K562 (cell line): ENCODE data around the gene C2CD2. TPM values are rescaled to one million over a fixed set of nuclear protein-coding genes. Genes with fewer than 3 reads are reported as not detected.

ENCODE experiments used
- ATAC-seq: fragments of 200-7000 bp; cut with Tn5 transposase; 3 replicates; pipeline ENCODE4 v1.9.1; 2020; ENCODE audit warnings: moderate library complexity
- BruUV-seq: library from RNA; stranded (reverse); fragments of 400-500 nt; replicated peaks from 2 replicates; lab custom pipeline; 2021; lab: Mats Ljungman, UMichigan
- CTCF ChIA-PET: fragments of 300-600 bp; formaldehyde crosslinking; extraction: SDS; loops from one replicate; lab custom pipeline; 2021; ENCODE audit warnings: low intra/inter-chr PET ratio; lab: Yijun Ruan, JAX
- POLR2A ChIA-PET: fragments of 300-600, 350-650 bp; sonication (Branson Sonifier 250); formaldehyde crosslinking; extraction: SDS; loops from one replicate; lab custom pipeline; 2021; ENCODE audit warnings: antibody characterized with exemption, inconsistent platforms; lab: Yijun Ruan, JAX
- DNase-seq, 4 experiments: peaks; one replicate each; pipeline versions ENCODE4 v3.0.0 to v3.0.0-alpha.2; 2011 to 2018; ENCODE audit warnings: low spot score in 3 of 4, mixed read lengths in 3 of 4; ENCODE audit errors: extremely low read depth in 1 of 4
- FAIRE-seq: peaks from 2 replicates; lab custom pipeline; 2011; peaks lifted over from hg19 to GRCh38; lab: Jason Lieb, UNC
- H2AFZ ChIP-seq: 2 replicates; pipeline ENCODE4 v1.6.0; 2011; ENCODE audit warnings: low read depth, low read length, control low read depth, inconsistent platforms
- H3K27ac ChIP-seq: fragments of 200-600 bp; 3 replicates; pipeline ENCODE4 v1.8.0; 2011; ENCODE audit warnings: low read depth, mild to moderate bottlenecking, control low read depth, inconsistent platforms, low read length, moderate library complexity, mixed read lengths; ENCODE audit errors: extremely low read depth
- H3K27me3 ChIP-seq, 2 experiments: fragments of 300-600 bp in 1 of 2; 2 replicates in 1 of 2; 3 replicates in 1 of 2; pipeline versions ENCODE4 v1.6.0 to v1.8.0; 2011; ENCODE audit warnings: inconsistent platforms in 2 of 2, low read length in 2 of 2, mild to moderate bottlenecking in 1 of 2, mixed read lengths in 1 of 2, moderate library complexity in 1 of 2; ENCODE audit not compliant: control insufficient read depth in 2 of 2, insufficient read depth in 2 of 2
- H3K36me3 ChIP-seq: fragments of 300-600 bp; 3 replicates; pipeline ENCODE4 v1.8.0; 2011; ENCODE audit warnings: mild to moderate bottlenecking, low read length, inconsistent platforms; ENCODE audit not compliant: control insufficient read depth, insufficient read depth
- H3K4me1 ChIP-seq, 2 experiments: fragments of 200-600 bp in 1 of 2; replicated peaks in 1 of 2; 2 replicates in 1 of 2; 3 replicates in 1 of 2; pipeline versions ENCODE4 v1.5.1 to v1.8.0; 2011; ENCODE audit warnings: inconsistent platforms in 2 of 2, low read length in 2 of 2, mild to moderate bottlenecking in 1 of 2, mixed read lengths in 1 of 2, moderate library complexity in 1 of 2; ENCODE audit not compliant: control insufficient read depth in 2 of 2, insufficient read depth in 2 of 2
- H3K4me2 ChIP-seq: 2 replicates; pipeline ENCODE4 v1.6.1; 2011; ENCODE audit warnings: low read length, control low read depth, inconsistent platforms, mixed read lengths; ENCODE audit not compliant: insufficient read depth
- H3K4me3 ChIP-seq: fragments of 200-600 bp; sonication (generic), shearing (Covaris generic); 2 replicates; pipeline ENCODE4 v1.5.1; 2016; ENCODE audit warnings: control low read depth, inconsistent platforms
- H3K79me2 ChIP-seq: fragments of 200-600 bp; 3 replicates; pipeline ENCODE4 v1.8.0; 2011; ENCODE audit warnings: low read length, inconsistent platforms; ENCODE audit not compliant: control insufficient read depth, insufficient read depth
- H3K9ac ChIP-seq, 2 experiments: 2 replicates each; pipeline versions ENCODE4 v1.6.0 to v1.6.1; 2011; ENCODE audit warnings: low read depth in 2 of 2, low read length in 2 of 2, control low read depth in 1 of 2, inconsistent platforms in 1 of 2, mild to moderate bottlenecking in 1 of 2, mixed read lengths in 1 of 2; ENCODE audit not compliant: insufficient read depth in 1 of 2
- H3K9me1 ChIP-seq: one replicate; pipeline ENCODE4 v1.6.0; 2011; ENCODE audit warnings: inconsistent platforms, mild to moderate bottlenecking, low read length, moderate library complexity; ENCODE audit not compliant: control insufficient read depth, insufficient read depth
- H3K9me3 ChIP-seq: replicated peaks from 2 replicates; pipeline ENCODE4 v1.5.1; 2011; ENCODE audit warnings: low read depth, low read length, inconsistent platforms; ENCODE audit not compliant: control insufficient read depth, insufficient read depth
- H4K20me1 ChIP-seq: replicated peaks from 2 replicates; pipeline ENCODE4 v1.6.1; 2011; ENCODE audit warnings: low read length, inconsistent platforms, mixed read lengths; ENCODE audit not compliant: control insufficient read depth, insufficient read depth
- BRD4 ChIP-seq: fragments of 200-600 bp; sonication (generic); IDR thresholded peaks from 2 replicates; pipeline ENCODE4 v1.6.1; 2017; ENCODE audit warnings: inconsistent platforms
- CREB1 ChIP-seq, 2 experiments: sonication (generic) in 1 of 2; formaldehyde crosslinking in 1 of 2; IDR thresholded peaks; 2 replicates each; pipeline versions ENCODE4 v1.6.1 to v1.8.0; 2012 to 2022; ENCODE audit warnings: inconsistent platforms in 1 of 2, mild to moderate bottlenecking in 1 of 2, missing genetic modification reagents in 1 of 2, moderate library complexity in 1 of 2
- GTF2E2 ChIP-seq: fragments of 200-800 bp; sonication (Bioruptor generic); IDR thresholded peaks from 2 replicates; pipeline ENCODE4 v1.6.1; 2016; ENCODE audit warnings: missing genetic modification characterization, missing compliant biosample characterization
- HIVEP1 ChIP-seq: fragments of 250-450 bp; sonication (Bioruptor Pico); IDR thresholded peaks from 2 replicates; pipeline ENCODE4 v1.4.0; 2020; ENCODE audit warnings: mild to moderate bottlenecking
- NFRKB ChIP-seq: fragments of 450-650 bp; IDR thresholded peaks from 2 replicates; pipeline ENCODE4 v1.6.1; 2016; ENCODE audit warnings: low read depth
- NR3C1 ChIP-seq: sonication (generic); formaldehyde crosslinking; IDR thresholded peaks from 2 replicates; pipeline ENCODE4 v1.8.1; 2022; ENCODE audit warnings: missing genetic modification reagents
- POLR2AphosphoS5 ChIP-seq: IDR thresholded peaks from 2 replicates; pipeline ENCODE4 v1.6.1; 2011; ENCODE audit warnings: mild to moderate bottlenecking, low read depth, low read length, moderate library complexity; ENCODE audit not compliant: control insufficient read depth, insufficient read depth
- SMAD3 ChIP-seq: fragments of 450-650 bp; formaldehyde crosslinking; conservative IDR thresholded peaks from 2 replicates; pipeline ENCODE4 v1.4.0; 2020; ENCODE audit warnings: mild to moderate bottlenecking
- ZNF121 ChIP-seq: sonication (generic); formaldehyde crosslinking; conservative IDR thresholded peaks from 2 replicates; pipeline ENCODE4 v1.8.0; 2022; ENCODE audit warnings: missing genetic modification reagents
- ZNF253 ChIP-seq: fragments of 250-450 bp; sonication (Bioruptor Pico); conservative IDR thresholded peaks from 2 replicates; pipeline ENCODE4 v1.6.1; 2021; ENCODE audit warnings: mild to moderate bottlenecking
- WGBS: fragments of 100-300 bp; shearing (Covaris generic); methylation state at CpG from one replicate; pipeline ENCODE4 v1.1.6; 2016; ENCODE audit warnings: low coverage, mixed read lengths; ENCODE audit not compliant: insufficient coverage; ENCODE audit errors: missing lambda C conversion rate; 5-methylcytosine and 5-hydroxymethylcytosine counted together
- in situ Hi-C: fragments of 300-500 bp; cut with MboI; formaldehyde crosslinking; loops from 4 replicates; pipeline ENCODE4 v1.15.0; 2018; ENCODE audit warnings: inconsistent platforms, mixed read lengths
- intact Hi-C: fragments of 100-400 bp; cut with micrococcal nuclease; formaldehyde crosslinking; loops from 2 replicates; pipeline ENCODE4 v1.14.2; 2022
- polyA plus RNA-seq, 8 experiments: library from polyadenylated mRNA; depleted of rRNA in 4 of 8; stranded (reverse) in 5 of 8; unstranded in 3 of 8; fragments of >200 nt; fragmentation: Nextera tagmentation in 2 of 8; fragmentation: Illumina TruSeq in 1 of 8; extraction: Ambion mirVana in 2 of 8; extraction: Trizol in 1 of 8; gene quantifications; 2 replicates each; pipeline versions ENCODE4 v1.2.1 to v1.2.3, GENCODE V29; 2011 to 2014; ENCODE audit warnings: inconsistent platforms in 1 of 8, missing spikeins in 1 of 8
- total RNA-seq, 7 experiments: library from RNA; depleted of rRNA in 6 of 7; stranded (reverse); fragments of >200 nt in 6 of 7; fragmentation: Illumina TruSeq in 2 of 7; extraction: Trizol in 2 of 7; gene quantifications; 2 replicates each; pipeline versions ENCODE4 v1.2.1 to v1.2.3, GENCODE V29; 2011 to 2021; ENCODE audit warnings: low replicate concordance in 1 of 7

C2CD2 gene
- total and polyA plus RNA-seq, 9 of the 15 experiments (the other 6 are each of a cell fraction or from before 2014, with no cell fraction given): 1.3 to 21.6 (median 12.1) TPM

DNA sequence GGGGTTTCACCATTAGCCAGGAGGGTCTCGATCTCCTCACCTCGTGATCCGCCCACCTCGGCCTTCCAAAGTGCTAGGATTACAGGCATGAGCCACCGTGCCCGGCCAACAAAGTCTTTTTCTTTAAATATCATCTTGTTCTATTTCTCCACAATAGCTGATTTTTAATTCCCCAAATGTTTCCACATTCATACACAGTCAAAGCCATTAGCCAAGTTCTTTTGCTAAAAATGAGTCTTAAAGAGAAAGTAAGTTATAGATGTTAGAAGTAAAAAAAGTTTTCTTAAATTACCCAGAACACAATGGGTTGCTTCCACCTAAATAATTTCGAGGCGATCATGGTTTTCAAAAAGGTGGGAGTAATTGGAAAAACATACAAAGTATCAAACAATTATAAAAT lies 30.6 kb downstream of the C2CD2 start:
- no TSS peak for BruUV-seq
- peaks cover 0 to 3% of the 10 kb centered on the region in 2 experiments; a peak in 1 of 5 replicates for H3K4me1 ChIP-seq
- H3K4me2 ChIP-seq: no peak overlapping the region
- H4K20me1 ChIP-seq: no peaks in the 10 kb centered on the region; the same call in 1 of the 2 replicates
- H3K9ac ChIP-seq: no peak overlapping the region
- H2AFZ ChIP-seq: no peak overlapping the region
- DNase-seq (no peak), FAIRE-seq (no peak), ATAC-seq (no peak)
- 82% methylated on average over 8 of the region's 8 CpGs for WGBS
- H3K4me3 ChIP-seq: no peak overlapping the region
- intact Hi-C loops: no loop called here
- in situ Hi-C loops: no loop called here
- H3K27me3 ChIP-seq: no peaks in the 10 kb centered on the region
- no peaks in the 10 kb centered on the region for H3K9me1 ChIP-seq
- POLR2A ChIA-PET: interaction anchor here (1.4 kb wide), 1 partner anchor 18 kb away, joined by 3 read pairs; no protein-coding TSS in a partner anchor
- TF ChIP-seq POLR2AphosphoS5 (no peak), NR3C1 (CRISPR knock-in tag) (no peak), NFRKB (no peak), ZNF253 (CRISPR knock-in tag) (no peak), HIVEP1 (no peak)
- H3K9me3 ChIP-seq: no peaks in the 10 kb centered on the region
- no peaks in the 10 kb centered on the region; the same call in 2 of the 3 replicates for H3K79me2 ChIP-seq
- H3K36me3 ChIP-seq: peaks cover 5% of the 10 kb centered on the region; the same call in 2 of the 3 replicates
- no peak overlapping the region for H3K27ac ChIP-seq
- CTCF ChIA-PET: no interaction called here

DNA sequence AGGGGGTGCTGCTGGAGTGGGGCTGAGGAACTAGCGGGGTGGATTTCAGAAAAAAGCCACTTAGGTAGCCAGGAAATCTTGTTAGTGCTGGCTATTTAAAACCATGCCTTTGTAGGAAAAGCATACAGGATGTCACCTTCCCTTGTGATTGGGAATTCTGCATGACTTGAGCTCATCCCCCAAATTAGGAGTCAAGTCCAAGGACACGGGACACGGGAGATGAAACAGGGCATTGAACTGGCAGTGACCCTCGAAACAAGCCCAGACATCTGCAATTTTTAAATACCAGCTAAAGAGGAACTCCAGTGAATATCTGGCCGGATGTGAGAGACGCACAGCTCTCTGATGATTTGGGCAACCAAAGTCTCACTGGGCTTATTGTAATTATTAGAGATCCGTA lies 32.8 kb downstream of the C2CD2 start:
- no TSS peak for BruUV-seq
- FAIRE-seq (no peak), ATAC-seq (no peak), DNase-seq (no peak)
- no peak for TF ChIP-seq GTF2E2 (tag)
- TF ChIP-seq ZNF121 (CRISPR knock-in tag): no peak
- no peak for TF ChIP-seq CREB1 (IDR thresholded peaks at IDR 0.05)
- TF ChIP-seq CREB1 (CRISPR knock-in tag; IDR thresholded peaks at IDR 0.05): no peak
- no peak for TF ChIP-seq BRD4
- TF ChIP-seq SMAD3 (CRISPR knock-in tag): no peak
- H3K27ac ChIP-seq: no peak overlapping the region
- no peaks in the 10 kb centered on the region for H3K4me1 ChIP-seq
- no peaks in the 10 kb centered on the region for H3K9me3 ChIP-seq
- H3K4me2 ChIP-seq: no peak overlapping the region
- H4K20me1 ChIP-seq: no peaks in the 10 kb centered on the region; the same call in 1 of the 2 replicates
- intact Hi-C loops (no loop called here), in situ Hi-C loops (no loop called here)
- H3K4me3 ChIP-seq: no peak overlapping the region
- no peaks in the 10 kb centered on the region; the same call in 2 of the 3 replicates for H3K79me2 ChIP-seq
- WGBS: 63% methylated on average over 7 of the region's 7 CpGs
- no peaks in the 10 kb centered on the region for H3K27me3 ChIP-seq
- ChIA-PET POLR2A (interaction anchor here (1.1 to 1.3 kb wide), 2 partner anchors 51 to 81 kb away, joined by 3 read pairs; no protein-coding TSS in a partner anchor), CTCF (no interaction called here)
- no peaks in the 10 kb centered on the region for H3K9me1 ChIP-seq
- H3K9ac ChIP-seq: no peak overlapping the region
- H3K36me3 ChIP-seq: peaks cover 25% of the 10 kb centered on the region
- no peak overlapping the region for H2AFZ ChIP-seq
